CD4-positive, alpha-beta T cell (primary cell): ENCODE measurements around the gene SMARCA1. TPM values are rescaled to one million over a fixed set of nuclear protein-coding genes. Genes with fewer than 3 reads are reported as not detected.

Experiments
- ATAC-seq: fragments of 200-7000 bp; cut with Tn5 transposase; one replicate; pipeline ENCODE4 v1.10.0; 2022; ENCODE audit warnings: mild to moderate bottlenecking; ENCODE audit not compliant: poor library complexity
- CTCF ChIA-PET: fragments of 350-600 bp; sonication (Branson Sonifier 250); formaldehyde crosslinking; loops from one replicate; lab custom pipeline; 2021; ENCODE audit warnings: antibody characterized with exemption, inconsistent platforms; lab: Charles Lee
- POLR2A ChIA-PET: fragments of 350-600 bp; sonication (Branson Sonifier 250); formaldehyde crosslinking; loops from one replicate; lab custom pipeline; 2021; ENCODE audit warnings: antibody characterized with exemption, inconsistent platforms; lab: Charles Lee
- DNase-seq, 14 experiments: peaks; one replicate each; pipeline ENCODE4 v3.0.0-alpha.2; 2013 to 2020; ENCODE audit warnings: mixed read lengths in 2 of 14
- H3K27ac ChIP-seq, 2 donors: one replicate each; pipeline versions ENCODE4 v1.5.1 to v1.7.0; 2013; ENCODE audit warnings: low read length in 2 of 2, low read depth in 1 of 2, mild to moderate bottlenecking in 1 of 2
- H3K27me3 ChIP-seq, 2 experiments: 1 replicate in 1 of 2; 2 replicates in 1 of 2; pipeline versions ENCODE4 v1.6.1 to v1.7.0; 2013; ENCODE audit warnings: low read length in 2 of 2, control low read depth in 1 of 2, mild to moderate bottlenecking in 1 of 2, moderate library complexity in 1 of 2; ENCODE audit not compliant: insufficient read depth in 2 of 2, control insufficient read depth in 1 of 2
- H3K36me3 ChIP-seq: one replicate; pipeline ENCODE4 v1.6.1; 2013; ENCODE audit warnings: low read length, control low read depth; ENCODE audit not compliant: insufficient read depth
- H3K4me1 ChIP-seq: one replicate; pipeline ENCODE4 v1.6.1; 2013; ENCODE audit warnings: low read length, control low read depth; ENCODE audit not compliant: insufficient read depth
- H3K4me3 ChIP-seq: one replicate; pipeline ENCODE4 v1.5.1; 2013; ENCODE audit warnings: mild to moderate bottlenecking, low read length, moderate library complexity
- H3K9me3 ChIP-seq, 2 experiments: 1 replicate in 1 of 2; 2 replicates in 1 of 2; pipeline versions ENCODE4 v1.6.1 to v1.7.0; 2013; ENCODE audit warnings: low read length in 2 of 2, mild to moderate bottlenecking in 2 of 2, control low read depth in 1 of 2, moderate library complexity in 1 of 2; ENCODE audit not compliant: control insufficient read depth in 1 of 2, insufficient read depth in 1 of 2
- H3K27ac Mint-ChIP-seq: one replicate; pipeline ENCODE4 v1.8.0; 2020; ENCODE audit warnings: mixed read lengths
- H3K27me3 Mint-ChIP-seq: one replicate; pipeline ENCODE4 v1.8.0; 2021; ENCODE audit warnings: mixed read lengths
- H3K36me3 Mint-ChIP-seq: one replicate; pipeline ENCODE4 v1.8.0; 2021; ENCODE audit warnings: low read depth, mixed read lengths
- H3K4me1 Mint-ChIP-seq: one replicate; pipeline ENCODE4 v1.8.0; 2021; ENCODE audit warnings: low read depth, mixed read lengths
- H3K4me3 Mint-ChIP-seq: one replicate; pipeline ENCODE4 v1.8.0; 2020; ENCODE audit warnings: mild to moderate bottlenecking, mixed read lengths
- H3K9me3 Mint-ChIP-seq: one replicate; pipeline ENCODE4 v1.8.0; 2020; ENCODE audit warnings: mixed read lengths
- intact Hi-C, 2 experiments: fragments of 100-400 bp; cut with DNase I in 1 of 2; cut with micrococcal nuclease in 1 of 2; formaldehyde crosslinking; loops; one replicate each; pipeline versions ENCODE4 v1.15.1 to v1.9.0; 2023 to 2025; cut with DNase I, micrococcal nuclease
- total RNA-seq, 174 experiments: library from RNA in 2 of 174; stranded (reverse) in 2 of 174; gene quantifications; one replicate each; pipeline ENCODE4 v1.2.3 and lab custom pipeline; 2021 to 2026
- TF ChIP-seq, protein P1 (sequence below): fragments of 200-600 bp; IDR thresholded peaks from one replicate; pipeline ENCODE4 v1.8.0; 2022; ENCODE audit warnings: antibody characterized with exemption, mild to moderate bottlenecking

Gene SMARCA1
- total RNA-seq, 2 experiments from 2014 or later, result 0.85 to 1.0 TPM

DNA sequence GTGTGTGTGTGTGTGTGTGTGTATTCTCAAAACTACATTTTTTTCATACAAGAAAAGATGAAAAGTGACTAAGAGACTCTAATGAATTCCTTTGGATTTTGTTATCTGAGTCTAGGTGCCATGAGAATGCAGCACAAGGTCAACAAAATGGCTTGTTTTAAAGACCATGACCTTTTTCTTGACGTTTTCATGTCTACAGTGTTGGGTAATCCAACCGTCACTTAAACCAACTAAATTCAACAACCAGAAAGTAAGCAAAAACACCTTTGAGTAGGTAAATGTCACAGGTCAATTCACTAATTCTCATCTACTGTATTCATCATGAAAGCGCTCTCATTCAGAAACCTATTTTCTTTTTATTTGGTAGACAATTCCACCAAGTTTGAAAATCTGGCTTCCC lies 3.1 kb downstream of the SMARCA1 start:
- ChIA-PET CTCF (no interaction called here), POLR2A (no interaction called here)
- DNase-seq, result no peak
- Histone ChIP-seq H3K27me3 (no peaks in the 10 kb centered on the region), H3K4me1 (peaks cover 6% of the 10 kb centered on the region), H3K9me3 (no peaks in the 10 kb centered on the region), H3K36me3 (no peaks in the 10 kb centered on the region), H3K27ac (no peak overlapping the region), H3K4me3 (no peak overlapping the region)
- H3K27me3 Mint-ChIP-seq, result peaks cover 10% of the 10 kb centered on the region
- intact Hi-C loops, result no loop called here
- no peaks in the 10 kb centered on the region for H3K36me3 Mint-ChIP-seq
- H3K4me3 Mint-ChIP-seq, result no peak overlapping the region
- no peak for ATAC-seq
- H3K27ac Mint-ChIP-seq, result no peak overlapping the region
- TF ChIP-seq, protein P1, sequence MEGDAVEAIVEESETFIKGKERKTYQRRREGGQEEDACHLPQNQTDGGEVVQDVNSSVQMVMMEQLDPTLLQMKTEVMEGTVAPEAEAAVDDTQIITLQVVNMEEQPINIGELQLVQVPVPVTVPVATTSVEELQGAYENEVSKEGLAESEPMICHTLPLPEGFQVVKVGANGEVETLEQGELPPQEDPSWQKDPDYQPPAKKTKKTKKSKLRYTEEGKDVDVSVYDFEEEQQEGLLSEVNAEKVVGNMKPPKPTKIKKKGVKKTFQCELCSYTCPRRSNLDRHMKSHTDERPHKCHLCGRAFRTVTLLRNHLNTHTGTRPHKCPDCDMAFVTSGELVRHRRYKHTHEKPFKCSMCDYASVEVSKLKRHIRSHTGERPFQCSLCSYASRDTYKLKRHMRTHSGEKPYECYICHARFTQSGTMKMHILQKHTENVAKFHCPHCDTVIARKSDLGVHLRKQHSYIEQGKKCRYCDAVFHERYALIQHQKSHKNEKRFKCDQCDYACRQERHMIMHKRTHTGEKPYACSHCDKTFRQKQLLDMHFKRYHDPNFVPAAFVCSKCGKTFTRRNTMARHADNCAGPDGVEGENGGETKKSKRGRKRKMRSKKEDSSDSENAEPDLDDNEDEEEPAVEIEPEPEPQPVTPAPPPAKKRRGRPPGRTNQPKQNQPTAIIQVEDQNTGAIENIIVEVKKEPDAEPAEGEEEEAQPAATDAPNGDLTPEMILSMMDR, result no peak
- no peaks in the 10 kb centered on the region for H3K9me3 Mint-ChIP-seq
- peaks cover 17% of the 10 kb centered on the region for H3K4me1 Mint-ChIP-seq

- CTCF ChIA-PET, result no interaction called here
- Mint-ChIP-seq H3K36me3 (no peaks in the 10 kb centered on the region), H3K9me3 (no peaks in the 10 kb centered on the region), H3K27ac (no peak overlapping the region), H3K4me3 (no peak overlapping the region), H3K27me3 (peaks cover 6% of the 10 kb centered on the region), H3K4me1 (no peaks in the 10 kb centered on the region)
- Histone ChIP-seq H3K27ac (no peak overlapping the region), H3K36me3 (no peaks in the 10 kb centered on the region), H3K4me1 (no peaks in the 10 kb centered on the region), H3K9me3 (no peaks in the 10 kb centered on the region), H3K4me3 (no peak overlapping the region), H3K27me3 (no peaks in the 10 kb centered on the region)
- intact Hi-C loops, result no loop called here
- POLR2A ChIA-PET, result no interaction called here
- DNase-seq, result no peak
- TF ChIP-seq, protein P1, result no peak
- no peak for ATAC-seq
These were observed 6.9 kb downstream of the SMARCA1 start for GRCh38 chrX:129516402-129516801.

DNA sequence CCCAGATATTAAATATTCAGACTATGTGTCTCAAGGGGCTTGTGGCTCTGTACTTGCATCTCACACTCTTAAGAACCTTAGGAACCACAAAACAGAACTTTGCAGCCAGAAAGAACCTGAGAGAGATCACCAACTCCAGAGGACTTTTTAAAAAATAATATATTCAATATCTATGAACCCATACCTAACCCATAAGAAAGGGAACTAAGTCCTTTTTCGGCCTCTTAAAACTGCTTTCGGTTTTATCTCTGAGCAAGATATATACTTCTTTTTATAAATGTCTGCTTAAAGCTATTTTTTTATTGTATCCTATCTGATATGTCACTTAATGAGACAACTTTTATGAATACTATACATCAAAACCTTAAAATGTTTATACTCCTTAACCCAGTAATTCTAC lies 10.9 kb downstream of the SMARCA1 start:
- no peak overlapping the region for H3K27ac ChIP-seq
- H3K4me1 Mint-ChIP-seq, result no peaks in the 10 kb centered on the region
- POLR2A ChIA-PET, result no interaction called here
- no peaks in the 10 kb centered on the region for H3K27me3 ChIP-seq
- H3K27ac Mint-ChIP-seq, result no peak overlapping the region
- H3K4me3 ChIP-seq, result no peak overlapping the region
- intact Hi-C loops, result no loop called here
- peaks cover 6% of the 10 kb centered on the region for H3K27me3 Mint-ChIP-seq
- no peaks in the 10 kb centered on the region for H3K36me3 ChIP-seq
- no peaks in the 10 kb centered on the region for H3K9me3 Mint-ChIP-seq
- CTCF ChIA-PET, result no interaction called here
- H3K9me3 ChIP-seq, result no peaks in the 10 kb centered on the region
- ATAC-seq (no peak), DNase-seq (no peak)
- H3K4me3 Mint-ChIP-seq, result no peak overlapping the region
- TF ChIP-seq, protein P1, result no peak
- H3K36me3 Mint-ChIP-seq, result no peaks in the 10 kb centered on the region
- no peaks in the 10 kb centered on the region for H3K4me1 ChIP-seq
